GM19035 (cell line): ENCODE data around the gene LILRB3.
"Not testable (repeated sequence)": the region's sequence is repeated elsewhere in the genome, so short reads cannot be mapped to it uniquely, and the experiment has no call there.

Source experiments
- ATAC-seq: cut with Tn5 transposase; IDR thresholded peaks from one replicate; pipeline ENCODE4 v1.9.1; 2021; ENCODE audit not compliant: unreplicated experiment

Gene LILRB3

GRCh38 chr19:54222474-54223276 lies at the start of gene LILRB3:
TSS of gene LILRB3 (minus strand) at chr19:54223007. CDS start at chr19:54222976, 31 bp downstream.
- ATAC-seq = not testable (repeated sequence)

- not testable (repeated sequence) for ATAC-seq
Observed at GRCh38 chr19:54272181-54272580, 49.4 kb upstream of the LILRB3 start.

- ATAC-seq = not testable (repeated sequence)
Observed at GRCh38 chr19:54271587-54271986, 48.8 kb upstream of the LILRB3 start.

GRCh38 chr19:54271106-54271505 lies 48.3 kb upstream of the LILRB3 start:
- no peak for ATAC-seq

GRCh38 chr19:54268936-54269335 lies 46.1 kb upstream of the LILRB3 start:
- ATAC-seq = no peak

GRCh38 chr19:54266133-54266532 lies 43.3 kb upstream of the LILRB3 start:
- no peak for ATAC-seq

- ATAC-seq = no peak
Observed at GRCh38 chr19:54262470-54262869, 39.7 kb upstream of the LILRB3 start.

GRCh38 chr19:54262066-54262465 lies 39.3 kb upstream of the LILRB3 start:
- no peak for ATAC-seq

- no peak for ATAC-seq
Observed at GRCh38 chr19:54257116-54257480, 34.3 kb upstream of the LILRB3 start, which contains the start of gene LILRB5. TSS of gene LILRB5 (minus strand) at chr19:54257273. CDS start at chr19:54257193, 80 bp downstream.

GRCh38 chr19:54256250-54257115 lies 33.7 kb upstream of the LILRB3 start:
- ATAC-seq = no peak

GRCh38 chr19:54255105-54255775 lies 32.4 kb upstream of the LILRB3 start:
- no peak for ATAC-seq

- no peak for ATAC-seq
Observed at GRCh38 chr19:54254195-54254906, 31.5 kb upstream of the LILRB3 start.

- no peak for ATAC-seq
Observed at GRCh38 chr19:54253331-54254194, 30.8 kb upstream of the LILRB3 start.

GRCh38 chr19:54252845-54253244 lies 30.0 kb upstream of the LILRB3 start:
- no peak for ATAC-seq

- ATAC-seq = no peak
Observed at GRCh38 chr19:54252243-54252642, 29.4 kb upstream of the LILRB3 start.

GRCh38 chr19:54248016-54248601 lies 25.3 kb upstream of the LILRB3 start:
- ATAC-seq = no peak

- ATAC-seq = no peak
Observed at GRCh38 chr19:54247106-54247930, 24.5 kb upstream of the LILRB3 start.

- no peak for ATAC-seq
Observed at GRCh38 chr19:54245936-54246335, 23.1 kb upstream of the LILRB3 start.
